GM18951 (cell line): ENCODE measurements around the gene FOXJ2.
"Not testable (repeated sequence)": the region's sequence is repeated elsewhere in the genome, so short reads cannot be mapped to it uniquely, and the experiment has no call there.

Experiments used
- POLR2A ChIP-seq: IDR thresholded peaks from 4 replicates; pipeline ENCODE4 v1.6.1; 2011; ENCODE audit warnings: mild to moderate bottlenecking; ENCODE audit not compliant: insufficient read length, insufficient read depth; ENCODE audit errors: extremely low read depth
- in situ Hi-C: fragments of 300-500 bp; cut with MboI; formaldehyde crosslinking; loops from one replicate; pipeline ENCODE4 v1.12.0; 2022; ENCODE audit warnings: low sequenced_read_pairs, mixed read lengths, inconsistent platforms; ENCODE audit not compliant: unreplicated experiment

Gene FOXJ2

GRCh38 chr12:8058506-8058905 lies 26.0 kb downstream of the FOXJ2 start:
- in situ Hi-C loops: no loop called here
- TF ChIP-seq POLR2A: no peak

DNA sequence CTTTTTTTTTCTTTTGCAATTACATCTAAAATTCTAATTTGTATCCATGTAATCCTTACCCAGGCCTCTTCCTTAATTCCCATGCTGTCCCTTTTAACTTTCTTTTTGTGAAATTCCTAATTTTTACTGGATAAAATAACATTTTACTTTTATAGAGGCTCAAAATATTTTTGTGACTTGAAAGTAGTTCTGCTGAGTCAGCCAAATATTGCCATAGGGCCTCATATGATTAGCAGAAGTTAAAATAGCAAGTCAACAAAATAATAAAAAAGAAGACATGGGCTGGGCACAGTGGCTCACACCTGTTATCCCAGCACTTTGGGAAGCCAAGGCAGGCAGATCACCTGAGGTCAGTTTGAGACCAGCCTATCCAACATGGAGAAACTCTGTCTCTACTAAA lies 31.6 kb downstream of the FOXJ2 start:
- in situ Hi-C loops: no loop called here
- TF ChIP-seq POLR2A: no peak

DNA sequence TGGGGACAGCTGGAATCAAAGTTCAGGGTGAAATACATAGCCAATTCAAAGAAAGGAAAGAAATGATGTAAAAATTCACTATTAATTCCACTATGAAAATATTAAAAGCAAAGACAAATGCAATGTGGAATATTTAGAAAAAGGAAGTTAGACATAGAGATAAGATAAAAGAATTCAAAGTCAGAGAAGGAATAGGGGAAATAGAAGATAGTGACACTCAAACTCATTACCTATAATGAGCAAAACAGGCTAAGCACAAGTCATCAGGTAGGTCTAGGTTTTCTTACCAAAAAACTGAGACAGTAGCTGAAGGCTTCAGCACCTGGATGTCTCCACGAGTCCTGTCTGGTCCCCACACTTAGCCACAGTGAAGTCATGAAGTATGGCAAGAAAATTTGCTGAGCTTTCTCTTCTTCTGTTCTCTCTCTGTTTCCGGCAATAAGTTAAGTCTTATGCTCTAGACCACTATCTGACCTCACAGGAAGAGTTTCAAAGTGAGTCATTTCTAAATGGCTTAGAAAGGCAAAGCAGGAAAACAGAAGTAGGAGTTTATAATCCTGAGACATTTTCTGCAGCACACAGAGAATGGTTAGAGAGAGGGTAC lies 33.6 kb downstream of the FOXJ2 start, which contains the start of gene C3AR1:
Gene C3AR1 (minus strand): TSS at position 369 of the 604 bp plus-strand sequence. CDS start 6,174 bp downstream, outside the sequence.
- in situ Hi-C loops: no loop called here
- TF ChIP-seq POLR2A: no peak

- TF ChIP-seq POLR2A: no peak
Measured at GRCh38 chr12:8069582-8069981, 37.1 kb downstream of the FOXJ2 start.

DNA sequence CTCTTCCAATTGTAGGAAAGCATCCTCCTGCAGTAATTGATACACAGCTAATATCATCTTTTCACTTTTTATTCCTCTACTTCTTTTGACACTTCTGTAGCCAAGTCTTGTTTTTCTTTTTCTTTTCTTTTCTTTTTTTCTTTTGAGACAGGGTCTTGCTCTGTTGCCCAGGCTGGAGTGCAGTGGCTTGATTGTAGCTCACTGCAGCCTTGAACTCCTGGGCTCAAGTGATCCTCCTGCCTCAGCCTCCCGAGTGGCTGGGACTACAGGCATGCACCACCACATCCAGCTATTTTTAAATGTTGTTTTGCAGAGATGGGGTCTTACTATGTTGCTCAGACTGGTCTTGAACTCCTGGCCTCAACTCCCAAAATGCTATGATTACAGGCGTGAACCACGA lies 39.3 kb downstream of the FOXJ2 start:
- in situ Hi-C loops: not testable (repeated sequence)

More at GRCh38 chr12:8069582-8069981, 37.1 kb downstream of the FOXJ2 start:
- in situ Hi-C loops: no loop called here

DNA sequence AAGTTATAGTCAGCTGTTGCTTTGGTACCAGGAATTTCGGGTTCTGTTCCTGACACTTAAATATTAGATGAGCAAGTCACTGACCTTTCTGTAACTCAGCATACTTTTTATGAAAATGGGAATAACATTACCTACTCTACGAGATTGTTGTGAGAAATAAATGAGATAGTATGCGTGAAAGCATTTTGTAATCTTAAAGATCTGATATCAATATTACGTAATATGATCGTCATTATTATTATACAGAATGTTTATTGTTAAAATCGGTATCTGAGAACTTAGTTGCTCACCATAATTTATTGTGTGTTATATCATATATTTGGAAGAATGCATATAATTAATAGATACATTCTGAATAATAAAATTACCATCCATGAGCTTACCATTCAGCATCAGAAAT lies 43.4 kb downstream of the FOXJ2 start:
- in situ Hi-C loops: no loop called here
- no peak for TF ChIP-seq POLR2A

DNA sequence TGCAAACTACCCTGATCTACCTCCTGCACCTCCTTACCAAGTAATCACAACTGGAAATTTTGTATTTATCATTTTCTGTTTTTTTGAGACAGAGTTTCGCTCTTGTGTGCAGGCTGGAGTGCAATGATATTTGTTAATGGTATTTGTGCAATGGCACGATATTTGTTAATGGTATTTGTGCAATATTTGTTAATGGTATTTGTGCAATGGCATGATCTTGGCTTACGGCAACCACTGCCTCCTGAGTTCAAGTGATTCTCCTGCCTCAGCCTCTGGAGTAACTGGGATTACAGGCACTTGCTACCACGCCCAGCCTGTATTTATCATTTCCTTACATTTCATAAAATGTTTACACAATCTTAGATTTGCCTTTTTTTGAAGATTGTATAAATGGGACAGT lies 43.9 kb downstream of the FOXJ2 start:
- no peak for TF ChIP-seq POLR2A

DNA sequence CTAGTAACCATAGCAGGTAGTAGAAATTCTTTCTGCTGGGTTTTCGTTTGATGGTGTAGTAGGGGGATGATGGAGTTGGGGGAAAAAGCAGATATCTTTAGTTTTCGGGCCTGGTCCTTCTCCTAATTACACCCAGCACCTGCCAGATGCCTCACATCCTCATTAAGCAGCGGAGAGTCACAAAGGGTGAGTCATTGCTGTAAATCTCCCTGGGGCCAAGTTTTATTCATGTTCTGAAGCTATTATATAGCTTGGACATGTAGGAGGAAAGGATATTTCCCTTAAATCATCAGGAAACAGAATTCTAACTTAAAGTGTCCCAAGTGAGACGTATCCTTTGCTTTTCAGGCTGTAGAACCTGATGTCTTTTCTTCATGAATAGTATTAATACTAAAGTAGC lies 44.7 kb downstream of the FOXJ2 start:
- TF ChIP-seq POLR2A: no peak
- in situ Hi-C loops: no loop called here

More for the DNA sequence above, 43.9 kb downstream of the FOXJ2 start:
- in situ Hi-C loops: no loop called here

- no peak for TF ChIP-seq POLR2A
- in situ Hi-C loops: no loop called here
Measured at GRCh38 chr12:8078398-8078797, 45.9 kb downstream of the FOXJ2 start.

- in situ Hi-C loops: no loop called here
- no peak for TF ChIP-seq POLR2A
Measured at GRCh38 chr12:8078916-8079315, 46.4 kb downstream of the FOXJ2 start.

- in situ Hi-C loops: no loop called here
- TF ChIP-seq POLR2A: no peak
Measured at GRCh38 chr12:8080120-8080519, 47.6 kb downstream of the FOXJ2 start.

DNA sequence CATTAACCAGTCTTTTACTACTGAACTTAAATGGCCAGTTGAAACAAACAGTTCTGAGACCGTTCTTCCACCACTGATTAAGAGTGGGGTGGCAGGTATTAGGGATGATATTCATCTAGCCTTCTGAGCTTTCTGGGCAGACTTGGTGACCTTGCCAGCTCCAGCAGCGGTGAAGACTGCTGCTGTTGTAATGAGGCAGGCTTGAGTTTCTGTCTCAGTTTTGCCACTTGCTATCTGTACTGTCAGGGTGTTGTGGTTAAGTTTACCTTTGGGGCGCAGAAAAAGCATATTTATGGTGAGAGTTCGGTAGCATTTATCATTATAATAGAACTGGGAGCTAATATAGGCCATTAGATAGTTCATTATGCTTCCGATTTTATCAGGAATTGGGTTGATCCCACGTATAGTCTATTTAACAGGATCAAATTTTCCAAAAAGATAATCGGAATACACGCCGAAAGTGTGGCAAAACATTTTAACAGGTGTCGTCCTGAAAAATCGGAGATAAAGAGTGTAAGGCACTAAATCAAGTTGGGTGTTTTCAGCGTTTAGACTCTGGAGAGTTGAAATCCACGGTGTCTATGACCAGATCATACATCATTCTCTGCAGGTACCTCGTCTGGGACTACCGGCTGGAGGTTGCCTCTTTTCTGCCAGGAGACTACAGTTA lies 48.9 kb downstream of the FOXJ2 start:
- in situ Hi-C loops: no loop called here
- TF ChIP-seq POLR2A: no peak

DNA sequence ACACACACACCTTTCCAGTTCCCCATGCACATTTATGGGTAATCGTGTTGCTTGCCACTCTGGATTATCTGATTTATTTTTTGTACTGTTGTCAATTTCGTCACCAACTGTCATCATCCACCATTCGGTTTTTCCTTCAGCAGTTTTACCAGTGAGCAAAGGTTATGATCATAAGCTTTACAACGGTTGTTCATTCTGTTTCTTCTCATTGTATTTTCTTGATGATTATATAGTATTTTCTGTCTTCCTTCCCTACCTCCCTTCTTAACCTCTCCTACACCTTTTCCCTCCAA lies 50.2 kb downstream of the FOXJ2 start:
- no peak for TF ChIP-seq POLR2A
- in situ Hi-C loops: no loop called here

- in situ Hi-C loops: not testable (repeated sequence)
Measured at GRCh38 chr12:8084351-8084750, 51.8 kb downstream of the FOXJ2 start.
